OCI-LY1 (cell line): ENCODE results near the gene VAV2.

ENCODE experiments used
- H2AFZ ChIP-seq: fragments of 200-600 bp; sonication (generic), shearing (Covaris generic); 2 replicates; pipeline ENCODE4 v1.6.0; 2014; ENCODE audit warnings: antibody characterized with exemption, mild to moderate bottlenecking, low read length
- H3F3A ChIP-seq: fragments of 200-600 bp; sonication (generic), shearing (Covaris generic); 2 replicates; pipeline ENCODE4 v1.6.0; 2014; ENCODE audit warnings: mild to moderate bottlenecking, antibody characterized with exemption, low read length, moderate library complexity; ENCODE audit not compliant: insufficient read depth
- H3K27ac ChIP-seq: fragments of 200-600 bp; sonication (generic); 2 replicates; pipeline ENCODE4 v1.5.1; 2014; ENCODE audit warnings: low read length, mixed run types, mild to moderate bottlenecking, low read depth; ENCODE audit not compliant: poor library complexity, severe bottlenecking
- H3K27me3 ChIP-seq: fragments of 200-600 bp; sonication (generic); 2 replicates; pipeline ENCODE4 v1.6.0; 2014; ENCODE audit warnings: antibody characterized with exemption, mild to moderate bottlenecking, low read length, moderate library complexity; ENCODE audit not compliant: insufficient read depth
- H3K36me3 ChIP-seq: fragments of 200-600 bp; sonication (generic); 2 replicates; pipeline ENCODE4 v1.6.1; 2014; ENCODE audit warnings: mild to moderate bottlenecking, antibody characterized with exemption, low read length, moderate library complexity, mixed read lengths; ENCODE audit not compliant: insufficient read depth
- H3K4me1 ChIP-seq: fragments of 200-600 bp; sonication (generic); 2 replicates; pipeline ENCODE4 v1.5.1; 2014; ENCODE audit warnings: mild to moderate bottlenecking, low read length, moderate library complexity; ENCODE audit not compliant: insufficient read depth, severe bottlenecking
- H3K4me2 ChIP-seq: fragments of 200-600 bp; sonication (generic), shearing (Covaris generic); 2 replicates; pipeline ENCODE4 v1.6.1; 2014; ENCODE audit warnings: low read length
- H3K4me3 ChIP-seq: fragments of 200-600 bp; sonication (generic); 2 replicates; pipeline ENCODE4 v1.5.1; 2014; ENCODE audit warnings: low read length, low read depth, mild to moderate bottlenecking, mixed read lengths; ENCODE audit not compliant: poor library complexity, severe bottlenecking
- H3K79me2 ChIP-seq: fragments of 200-600 bp; shearing (Covaris generic); 2 replicates; pipeline ENCODE4 v1.6.1; 2016; ENCODE audit warnings: mixed run types, low read length, mixed read lengths; ENCODE audit not compliant: insufficient read depth
- H3K9ac ChIP-seq: fragments of 200-600 bp; sonication (generic), shearing (Covaris generic); 2 replicates; pipeline ENCODE4 v1.6.1; 2014; ENCODE audit warnings: mild to moderate bottlenecking, low read length, mixed read lengths
- H3K9me2 ChIP-seq: fragments of 200-600 bp; sonication (generic), shearing (Covaris generic); 2 replicates; pipeline ENCODE4 v1.6.1; 2014; ENCODE audit warnings: low read depth, mild to moderate bottlenecking, low read length, mixed read lengths
- H3K9me3 ChIP-seq: fragments of 200-600 bp; shearing (Covaris generic); 2 replicates; pipeline ENCODE4 v1.6.1; 2014; ENCODE audit warnings: low read length, mixed read lengths
- H4K20me1 ChIP-seq: fragments of 200-600 bp; sonication (generic), shearing (Covaris generic); 2 replicates; pipeline ENCODE4 v1.6.0; 2016; ENCODE audit warnings: mild to moderate bottlenecking, low read length; ENCODE audit not compliant: insufficient read depth
- CTCF ChIP-seq: fragments of 200-600 bp; sonication (generic), shearing (Covaris generic); IDR thresholded peaks from 2 replicates; pipeline ENCODE4 v1.5.1; 2017; ENCODE audit warnings: mild to moderate bottlenecking, antibody characterized with exemption, low read length, moderate library complexity, mixed read lengths
- EZH2 ChIP-seq: fragments of 200-600 bp; sonication (generic), shearing (Covaris generic); IDR thresholded peaks from 2 replicates; pipeline ENCODE4 v1.8.0; 2017; ENCODE audit warnings: borderline replicate concordance, mixed run types, mild to moderate bottlenecking, antibody characterized with exemption, low read length, moderate library complexity, mixed read lengths

The VAV2 gene

GRCh38 chr9:133968966-133969617 is 23.0 kb downstream of the VAV2 start:
- Histone ChIP-seq H4K20me1 (no peaks in the 10 kb centered on the region), H3K9ac (no peak overlapping the region), H3K4me1 (no peaks in the 10 kb centered on the region), H3K9me2 (no peaks in the 10 kb centered on the region), H3K4me2 (no peak overlapping the region), H3K79me2 (no peaks in the 10 kb centered on the region), H3K9me3 (no peaks in the 10 kb centered on the region), H3K4me3 (no peak overlapping the region), H3K27ac (no peak overlapping the region), H3F3A (no peaks in the 10 kb centered on the region), H3K36me3 (no peaks in the 10 kb centered on the region), H2AFZ (no peak overlapping the region), H3K27me3 (peaks cover 11% of the 10 kb centered on the region; the same call in 1 of the 2 replicates)
- TF ChIP-seq CTCF (no peak), EZH2 (no peak)

GRCh38 chr9:133968428-133968827 is 23.7 kb downstream of the VAV2 start:
- no peak overlapping the region for H3K4me3 ChIP-seq
- H3K4me2 ChIP-seq: no peak overlapping the region
- H4K20me1 ChIP-seq: no peaks in the 10 kb centered on the region
- H3K27me3 ChIP-seq: peaks cover 13% of the 10 kb centered on the region; the same call in 1 of the 2 replicates
- no peaks in the 10 kb centered on the region for H3K4me1 ChIP-seq
- no peaks in the 10 kb centered on the region for H3K79me2 ChIP-seq
- no peak overlapping the region for H2AFZ ChIP-seq
- H3K27ac ChIP-seq: no peak overlapping the region
- no peaks in the 10 kb centered on the region for H3F3A ChIP-seq
- TF ChIP-seq EZH2 (no peak), CTCF (no peak)
- no peaks in the 10 kb centered on the region for H3K9me2 ChIP-seq
- no peaks in the 10 kb centered on the region for H3K9me3 ChIP-seq
- no peaks in the 10 kb centered on the region for H3K36me3 ChIP-seq
- no peak overlapping the region for H3K9ac ChIP-seq

DNA sequence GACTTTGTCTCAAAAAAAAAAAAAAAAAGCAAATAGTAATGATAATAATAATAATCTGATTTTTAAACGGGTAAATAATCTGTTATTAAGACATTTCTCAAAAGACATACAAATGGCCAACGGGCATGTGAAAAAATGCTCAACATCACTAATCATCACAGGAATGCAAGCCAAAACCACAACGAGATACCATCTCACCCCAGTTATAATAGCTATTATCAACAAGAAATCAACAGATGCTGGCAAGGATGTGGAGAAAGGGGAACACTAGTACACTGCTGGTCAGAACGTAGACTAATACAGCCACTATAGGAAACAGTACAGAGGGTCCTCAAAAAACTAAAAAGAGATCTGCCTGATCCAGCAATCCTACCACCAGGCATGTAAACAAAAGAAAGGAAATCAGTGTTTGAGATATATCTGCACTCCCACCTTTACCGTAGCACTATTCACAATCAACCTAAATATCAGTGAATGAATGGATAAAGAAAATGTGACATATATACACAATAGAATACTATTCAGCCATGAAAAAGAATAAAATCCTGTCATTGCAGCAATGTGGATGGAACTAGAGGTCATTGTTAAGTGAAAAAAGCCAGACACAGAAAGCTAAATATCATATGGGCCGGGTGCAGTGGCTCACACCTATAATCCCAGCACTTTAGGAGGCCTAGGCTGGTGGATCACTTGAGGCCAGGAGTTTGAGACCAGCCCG is 24.9 kb downstream of the VAV2 start:
- no peak overlapping the region for H3K27ac ChIP-seq
- H3K4me2 ChIP-seq: no peak overlapping the region
- no peaks in the 10 kb centered on the region for H3K9me2 ChIP-seq
- no peak overlapping the region for H2AFZ ChIP-seq
- no peak overlapping the region for H3K9ac ChIP-seq
- H3K27me3 ChIP-seq: peaks cover 15% of the 10 kb centered on the region; the same call in 1 of the 2 replicates
- no peaks in the 10 kb centered on the region for H3K79me2 ChIP-seq
- TF ChIP-seq CTCF (no peak), EZH2 (no peak)
- no peaks in the 10 kb centered on the region for H3K9me3 ChIP-seq
- no peaks in the 10 kb centered on the region for H3K4me1 ChIP-seq
- H3K4me3 ChIP-seq: no peak overlapping the region
- no peaks in the 10 kb centered on the region for H3K36me3 ChIP-seq
- H3F3A ChIP-seq: no peaks in the 10 kb centered on the region
- H4K20me1 ChIP-seq: no peaks in the 10 kb centered on the region
